ENCODE results near the gene DPP4.

Gene DPP4

DNA sequence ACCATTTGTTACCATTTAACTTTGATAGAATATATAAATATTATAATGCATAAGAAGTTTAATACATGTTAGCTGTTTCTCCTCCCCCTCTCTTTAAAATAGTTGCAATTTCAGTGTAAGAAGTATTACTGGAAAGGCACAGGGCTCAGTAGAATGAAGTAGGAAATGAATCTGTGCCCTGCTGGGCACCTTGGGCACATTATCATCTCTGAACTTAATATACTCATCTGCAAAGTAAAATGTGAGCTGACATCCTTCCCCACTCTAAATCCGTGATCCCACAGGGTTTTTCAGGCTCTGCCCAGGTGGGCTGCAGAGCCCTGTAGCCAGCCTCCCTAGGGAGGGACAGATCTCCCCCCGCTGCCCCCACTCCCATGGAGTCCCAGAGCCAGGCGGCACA, 56.8 kb downstream of the DPP4 start:
- DNase-seq (ENCODE audit: low spot score): no peak

DNA sequence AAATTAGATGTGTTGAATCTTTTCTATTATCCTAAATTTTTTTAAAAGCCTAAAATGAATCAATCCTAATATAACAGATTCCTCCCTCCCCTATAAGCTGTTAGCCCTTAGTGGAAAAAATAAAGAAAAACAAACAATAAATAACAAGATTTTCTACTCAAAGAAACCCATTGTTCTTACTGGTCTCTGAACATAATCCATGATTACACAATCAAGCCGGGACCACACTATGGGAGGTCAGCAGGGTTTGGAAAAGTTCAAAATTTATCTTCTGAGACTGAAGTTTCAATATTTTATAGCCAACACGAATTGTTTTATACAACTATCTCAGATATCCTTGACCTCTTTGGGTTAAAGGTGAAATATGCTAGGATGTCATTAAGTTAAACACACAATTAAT, 57.9 kb downstream of the DPP4 start:
- DNase-seq (ENCODE audit: low spot score): no peak

DNA sequence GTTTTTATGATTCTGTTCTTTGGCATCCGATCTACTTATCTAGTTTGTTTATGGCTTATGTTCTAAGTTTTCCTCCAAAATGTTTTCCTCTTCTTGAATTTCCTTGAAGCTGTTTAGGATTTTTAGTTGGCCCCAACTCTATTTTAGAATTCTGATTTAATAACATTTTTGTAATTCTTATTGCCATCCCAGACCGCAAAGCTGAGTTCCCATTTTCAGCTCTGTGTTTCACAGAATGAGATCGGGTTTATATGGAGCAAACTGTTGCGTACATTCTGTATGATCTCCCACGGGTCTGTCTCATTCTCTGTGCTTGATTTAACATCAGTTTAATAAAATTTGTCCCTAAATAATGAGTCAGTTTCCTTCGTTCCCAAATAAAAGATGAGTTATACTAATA, 59.3 kb downstream of the DPP4 start:
- no peak for DNase-seq (ENCODE audit: low spot score)

DNA sequence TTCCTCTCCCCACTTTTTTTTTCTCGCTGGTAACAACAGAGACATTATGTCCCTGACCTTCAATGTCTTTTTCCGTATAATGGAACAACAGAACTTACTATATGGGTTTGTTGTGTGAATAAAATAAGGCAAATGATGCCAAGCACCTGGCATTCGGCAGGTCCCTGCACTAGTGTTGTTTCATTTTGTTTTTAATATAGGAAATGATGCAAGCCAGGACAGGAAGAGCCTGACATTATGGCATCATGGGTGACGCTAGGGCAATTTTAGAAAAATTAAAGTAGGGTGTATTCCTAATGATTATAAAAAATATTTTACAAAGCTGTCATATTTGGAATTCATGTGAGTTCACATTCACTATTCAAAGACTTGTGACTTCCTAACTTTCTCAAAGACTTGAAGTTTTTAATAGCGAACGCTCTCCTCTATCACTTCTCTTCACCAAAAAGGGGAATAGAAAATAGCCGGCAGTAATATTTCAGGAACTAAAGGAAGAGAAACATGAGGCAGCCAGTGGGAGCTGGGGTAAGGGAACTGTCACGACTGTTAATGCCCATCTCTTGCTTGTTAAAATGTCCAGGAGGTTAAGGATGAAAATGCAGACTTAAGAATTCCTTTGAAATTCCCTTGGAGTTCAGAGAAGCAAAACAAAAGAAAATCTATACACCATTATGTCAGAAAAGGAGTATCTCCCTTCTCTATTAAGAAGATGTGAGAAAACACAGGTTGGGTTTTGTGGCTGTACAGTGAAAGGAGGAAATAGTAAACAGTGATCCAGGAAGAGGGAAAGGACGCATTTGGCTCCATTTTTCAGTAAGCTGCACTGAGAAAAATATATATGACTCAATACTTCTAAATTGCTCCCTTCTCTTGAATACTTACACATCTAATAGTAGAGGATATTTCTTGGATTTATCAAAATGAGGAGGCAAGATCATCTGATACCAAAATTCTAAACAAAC, 60.2 kb downstream of the DPP4 start:
- no peak for DNase-seq (ENCODE audit: low spot score)

DNA sequence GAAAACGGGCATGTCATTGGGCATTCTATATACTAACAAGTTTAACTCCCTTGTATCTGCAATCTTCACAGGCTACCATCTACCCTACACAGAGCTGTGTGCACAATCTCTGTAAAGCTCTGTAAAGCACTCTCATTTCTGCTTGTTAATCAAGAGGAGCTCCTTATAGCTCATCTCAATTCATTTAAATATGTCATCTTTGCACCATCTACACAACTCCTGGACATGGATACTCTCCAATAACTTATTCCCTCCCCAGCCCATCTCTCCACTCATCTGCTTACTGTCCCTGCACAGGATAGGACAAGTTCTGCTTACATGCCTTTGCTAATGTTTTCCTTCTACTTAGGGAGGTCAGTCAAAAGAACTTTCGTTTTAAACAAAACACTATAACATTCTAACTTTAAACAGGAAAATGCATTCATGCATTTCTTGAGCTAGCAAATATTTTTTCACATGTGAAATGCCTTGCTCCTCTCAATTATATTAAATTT, 61.4 kb downstream of the DPP4 start:
- DNase-seq (ENCODE audit: low spot score): no peak

DNA sequence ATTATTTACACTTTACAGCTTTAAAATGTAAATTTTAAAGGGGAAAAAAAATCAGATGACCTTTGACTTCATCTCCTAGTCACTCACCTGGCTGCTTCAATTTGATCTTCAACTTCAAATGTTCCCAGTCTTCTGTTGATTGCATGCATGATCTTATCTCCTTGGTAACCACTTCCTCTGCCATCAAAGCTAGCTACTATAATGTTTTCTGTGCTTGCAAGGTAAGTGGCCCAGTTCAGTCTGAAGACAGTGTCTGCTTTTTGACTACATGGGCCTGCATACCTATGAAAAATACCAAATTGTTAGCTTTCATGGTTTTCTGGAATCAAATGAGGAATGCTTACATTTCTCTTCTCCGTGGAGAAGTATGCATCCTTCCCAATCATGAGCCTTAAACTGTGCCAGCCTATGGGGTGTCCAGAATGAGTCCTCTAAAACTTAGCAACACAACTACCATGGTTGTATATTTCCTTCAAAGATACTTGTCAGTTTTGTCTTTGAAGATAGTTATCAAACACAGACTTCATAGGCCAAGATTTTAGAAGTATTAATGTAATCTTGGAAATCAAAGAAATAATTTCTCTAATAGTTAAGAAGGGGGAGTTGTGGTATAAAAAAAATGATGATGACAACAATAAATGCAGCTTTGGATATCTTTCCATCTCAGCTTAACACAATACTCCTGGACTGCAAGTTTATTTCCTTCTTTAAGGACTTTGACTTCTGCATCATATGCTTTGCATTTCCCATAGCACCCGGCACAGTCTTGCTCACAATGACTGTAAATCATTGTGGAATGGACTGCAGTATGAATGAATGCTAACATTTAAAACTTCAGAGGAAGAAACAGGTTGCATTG, 62.1 kb downstream of the DPP4 start:
- no peak for DNase-seq (ENCODE audit: low spot score)

DNA sequence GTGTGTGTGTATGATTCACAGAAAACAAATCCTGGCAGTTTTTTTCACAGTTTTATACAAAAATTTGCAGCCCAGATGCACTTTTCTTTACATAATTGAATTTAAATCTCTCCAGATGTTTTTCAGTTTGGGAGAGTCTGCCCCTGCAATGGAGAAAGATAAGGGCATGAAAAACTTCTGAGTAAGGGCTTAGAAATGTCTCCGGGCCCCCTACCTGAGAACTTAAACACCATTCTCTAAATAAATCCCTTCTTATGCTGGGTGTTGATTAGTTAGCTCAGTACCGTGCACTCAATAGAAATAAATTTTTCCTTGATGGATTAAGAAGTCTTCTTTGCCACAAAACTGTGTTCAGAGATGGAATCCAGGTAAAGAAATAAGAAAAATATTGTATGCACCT, 64.5 kb downstream of the DPP4 start:
- no peak for DNase-seq (ENCODE audit: low spot score)

DNA sequence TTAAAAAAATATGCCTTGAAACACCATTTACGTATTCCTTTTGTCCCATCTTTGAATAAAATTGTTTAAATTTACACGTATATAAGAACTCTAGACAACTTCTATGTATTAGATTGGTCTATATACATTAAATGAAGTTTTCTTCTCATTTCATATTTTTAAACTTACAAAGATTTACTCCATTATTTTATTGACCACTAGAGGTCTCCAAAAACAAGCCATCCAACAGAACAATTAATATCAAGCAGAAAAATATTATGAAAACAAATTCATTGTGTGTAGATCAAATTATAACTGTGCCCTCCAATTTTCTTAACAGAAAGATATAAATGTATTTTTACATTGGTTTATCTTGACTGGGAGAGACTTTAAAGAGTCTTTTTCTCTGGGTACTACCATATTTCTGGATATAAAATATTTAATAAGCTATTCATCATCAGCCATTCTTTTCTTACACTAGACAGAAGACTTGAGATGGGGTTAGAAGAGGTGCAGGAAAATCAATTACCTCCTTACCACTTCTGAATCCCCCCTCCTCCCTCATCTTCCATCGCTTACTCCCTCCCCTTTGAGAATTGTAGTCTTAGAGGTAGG, 66.5 kb downstream of the DPP4 start:
- no peak for DNase-seq (ENCODE audit: low spot score)

DNA sequence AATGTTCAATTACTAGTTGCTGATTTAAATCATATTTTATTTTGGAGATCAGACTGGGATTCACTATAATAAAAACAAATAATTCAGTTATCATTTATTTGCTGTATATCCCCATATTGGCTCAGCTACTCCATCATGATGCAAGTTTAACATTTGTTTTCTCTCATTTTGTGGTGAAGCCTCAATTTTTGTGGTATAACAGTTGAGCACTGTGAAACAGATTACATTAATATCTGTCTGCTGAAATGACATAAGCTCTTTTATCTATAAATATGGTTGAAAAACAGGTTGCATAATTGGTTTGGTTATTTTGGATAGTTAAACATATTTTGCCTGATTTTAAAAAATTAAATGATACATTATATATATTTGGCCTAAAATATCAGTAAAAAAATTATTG, 67.7 kb downstream of the DPP4 start:
- DNase-seq (ENCODE audit: low spot score): no peak

DNA sequence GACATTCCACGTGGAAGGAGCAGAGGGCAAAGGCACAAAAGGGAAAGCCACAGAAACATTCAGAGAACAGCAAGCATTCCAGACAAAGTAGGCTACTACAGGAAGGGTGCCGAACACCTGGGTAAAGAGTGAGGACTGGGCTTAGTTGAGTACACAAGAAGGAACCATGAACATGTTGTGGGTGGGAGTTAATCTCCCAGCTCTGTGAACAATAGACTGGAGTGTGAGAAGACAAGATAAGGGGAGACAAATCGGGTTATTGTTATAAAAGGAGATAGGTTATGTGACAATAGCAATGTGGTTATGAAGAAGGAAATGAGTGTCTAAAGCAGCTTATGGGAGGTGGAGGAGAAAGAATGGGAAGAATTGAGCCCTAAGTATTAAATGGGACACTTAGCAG, 70.0 kb downstream of the DPP4 start:
- DNase-seq (ENCODE audit: low spot score): no peak

DNA sequence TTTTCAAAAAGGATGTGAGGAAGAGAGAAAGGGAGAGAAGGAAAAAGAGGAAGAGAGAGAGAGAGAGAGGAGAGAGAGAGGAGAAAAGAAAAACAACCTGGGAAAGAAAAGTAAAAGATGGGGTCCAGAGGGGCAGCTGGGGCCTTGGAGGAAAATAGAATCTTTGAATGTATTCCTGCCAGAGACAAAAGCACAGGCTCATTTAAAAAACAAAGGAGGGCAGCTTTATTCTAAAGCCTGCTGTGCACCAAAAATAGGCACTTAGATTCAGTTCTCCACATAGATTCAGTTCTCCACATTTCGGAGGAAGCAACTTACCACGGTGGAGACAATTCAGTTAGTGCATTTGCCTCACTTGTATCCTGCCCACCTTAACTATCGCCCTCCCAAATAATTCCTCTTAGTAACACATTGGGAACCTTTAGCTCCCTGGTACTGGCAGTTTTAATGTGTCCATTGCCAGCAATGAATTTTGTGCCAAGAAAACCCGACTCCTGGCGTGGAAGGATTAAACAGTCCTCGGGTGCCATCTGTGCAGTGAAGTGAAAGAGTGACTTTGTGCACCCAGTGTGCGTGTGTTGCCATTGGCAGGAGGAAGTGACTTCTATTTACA, 71.3 kb downstream of the DPP4 start:
- no peak for DNase-seq (ENCODE audit: low spot score)

DNA sequence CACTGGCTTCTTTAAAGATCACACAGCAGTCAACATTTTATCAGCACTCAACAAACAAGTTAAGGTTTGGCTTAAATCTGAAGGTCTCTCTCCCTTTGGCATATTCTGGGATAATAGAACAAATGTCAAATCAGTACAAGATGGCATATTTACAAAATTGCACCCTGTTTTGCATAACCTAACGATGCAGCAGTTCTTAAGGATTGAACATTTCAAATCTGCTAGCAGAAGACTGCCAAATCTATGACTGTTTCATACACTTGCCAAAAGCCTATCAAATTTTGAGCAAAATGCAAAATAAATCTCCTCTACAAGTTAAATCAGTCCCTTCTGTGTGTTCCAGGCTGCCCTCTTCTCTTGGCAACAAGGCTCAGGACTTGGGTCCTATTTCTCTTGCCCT, 73.6 kb downstream of the DPP4 start:
- DNase-seq (ENCODE audit: low spot score): no peak

DNA sequence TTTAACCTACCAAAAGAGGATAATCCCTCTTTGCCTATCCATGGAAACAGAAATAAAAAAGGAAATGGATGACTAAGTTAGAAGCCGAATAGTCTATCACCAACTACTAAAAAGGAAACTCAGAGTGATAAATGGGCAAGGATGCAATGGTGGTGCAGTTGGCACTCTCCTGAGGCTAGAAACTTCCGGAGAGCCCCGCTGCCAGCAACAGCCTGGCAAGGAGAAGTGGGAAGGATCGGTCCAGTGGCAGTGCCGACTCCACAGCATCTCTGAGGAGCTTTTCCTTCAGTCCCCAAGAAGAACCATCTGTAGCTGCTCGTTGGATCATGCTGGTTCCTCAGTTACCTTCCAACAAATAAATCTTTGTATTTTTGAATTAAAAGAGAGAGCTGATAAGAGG, 74.7 kb downstream of the DPP4 start:
- DNase-seq (ENCODE audit: low spot score): no peak

DNA sequence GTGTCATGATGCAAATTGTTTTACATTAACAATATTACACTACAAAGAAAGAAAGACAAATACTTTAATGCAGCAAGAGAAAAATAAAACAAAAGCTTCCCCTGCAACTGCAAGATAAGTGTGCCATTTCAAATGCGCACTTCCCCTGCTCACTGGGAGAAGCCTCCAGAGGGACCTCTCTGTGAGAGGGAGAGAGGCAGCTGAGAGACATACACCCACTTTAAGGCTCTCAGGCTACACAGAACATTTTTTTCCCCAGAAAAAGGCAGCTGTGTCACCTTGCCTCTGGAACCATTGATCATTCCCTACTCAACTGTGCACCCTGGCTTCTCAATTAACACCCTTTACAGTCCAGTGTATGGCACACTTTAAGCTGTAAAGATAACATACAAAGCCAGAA, 75.2 kb downstream of the DPP4 start:
- no peak for DNase-seq (ENCODE audit: low spot score)

DNA sequence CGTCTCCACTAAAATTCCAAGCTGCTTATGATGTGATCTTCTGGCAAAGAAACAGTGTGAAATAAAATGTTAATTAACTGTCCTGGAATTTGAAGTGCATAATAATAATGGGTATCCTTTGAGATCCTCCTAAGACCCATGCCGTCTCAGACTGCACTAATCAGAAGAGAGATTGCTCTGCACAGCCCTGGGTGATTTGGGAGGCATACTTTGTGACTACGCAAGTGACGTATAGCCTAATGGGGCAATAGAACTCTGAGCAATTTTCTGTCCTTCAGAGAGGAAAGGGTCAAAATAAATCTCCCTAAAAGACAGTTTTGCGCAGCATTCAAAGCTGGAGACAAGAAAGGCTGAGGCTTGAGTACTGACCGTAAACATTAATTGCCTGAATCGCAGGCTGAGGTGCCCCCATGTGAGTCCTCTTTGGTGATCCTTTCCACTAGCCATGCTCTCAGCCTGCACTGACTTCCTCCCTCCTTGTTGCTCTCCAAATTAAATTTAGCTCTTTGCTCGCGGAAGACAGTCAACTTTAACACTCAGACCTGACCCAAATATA, 76.0 kb downstream of the DPP4 start:
- DNase-seq (ENCODE audit: low spot score): no peak

DNA sequence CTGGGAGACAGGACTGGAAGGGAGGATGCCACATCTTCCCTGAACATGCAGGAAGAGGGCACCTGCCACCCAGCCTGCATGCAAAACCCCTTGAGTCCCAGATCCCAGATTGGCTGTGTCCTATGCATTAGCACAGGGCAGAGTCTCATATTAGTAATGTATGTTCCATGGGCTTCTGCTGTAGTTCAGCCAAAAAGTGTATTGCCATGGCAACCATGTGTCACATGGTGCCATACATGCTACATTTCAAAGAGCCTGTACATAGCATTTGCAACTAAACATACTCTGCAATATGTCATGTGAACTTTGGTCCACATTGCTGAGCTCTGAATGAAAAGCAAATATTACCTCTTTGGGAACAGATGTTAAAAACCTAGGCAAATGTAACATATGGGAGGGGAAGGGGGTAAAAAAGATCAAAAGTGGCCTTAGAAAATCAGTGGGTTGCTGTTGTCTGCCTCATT, 78.4 kb downstream of the DPP4 start:
- DNase-seq (ENCODE audit: low spot score): no peak

DNA sequence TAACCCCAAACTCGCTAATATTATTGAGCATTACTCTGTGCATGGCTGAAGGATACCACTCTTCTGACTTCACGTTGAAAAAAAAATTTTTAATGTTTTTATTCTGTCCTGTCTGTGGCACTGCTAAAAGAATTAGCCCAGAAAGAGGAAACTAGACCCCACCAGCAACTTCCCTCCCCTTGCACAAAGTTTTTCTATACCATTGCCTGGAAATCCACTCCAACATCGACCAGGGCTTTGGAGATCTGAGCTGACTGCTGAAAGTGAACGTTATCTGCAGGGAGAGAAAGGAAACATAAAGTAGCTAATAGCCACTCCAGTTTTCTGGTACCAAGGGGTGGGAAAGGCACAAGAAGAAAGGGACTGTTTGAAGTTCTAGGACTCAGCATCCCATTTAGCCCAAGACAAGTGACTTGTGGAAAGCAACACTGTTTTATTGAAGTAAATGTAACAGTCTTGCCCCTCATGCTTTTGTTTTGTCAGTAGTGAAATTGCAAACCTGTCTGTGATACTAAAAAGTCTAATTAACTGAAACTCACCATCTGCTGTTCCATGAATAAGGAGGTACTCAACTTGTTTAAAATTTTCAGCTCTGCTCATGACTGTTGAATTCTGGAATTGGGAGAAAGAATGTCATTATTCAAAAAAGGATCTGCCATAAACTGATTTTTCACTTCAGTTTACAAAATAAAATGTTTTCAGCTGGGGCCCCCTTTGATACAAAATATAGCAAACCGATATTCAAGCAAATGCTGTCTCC, 79.1 kb downstream of the DPP4 start:
- DNase-seq (ENCODE audit: low spot score): no peak

DNA sequence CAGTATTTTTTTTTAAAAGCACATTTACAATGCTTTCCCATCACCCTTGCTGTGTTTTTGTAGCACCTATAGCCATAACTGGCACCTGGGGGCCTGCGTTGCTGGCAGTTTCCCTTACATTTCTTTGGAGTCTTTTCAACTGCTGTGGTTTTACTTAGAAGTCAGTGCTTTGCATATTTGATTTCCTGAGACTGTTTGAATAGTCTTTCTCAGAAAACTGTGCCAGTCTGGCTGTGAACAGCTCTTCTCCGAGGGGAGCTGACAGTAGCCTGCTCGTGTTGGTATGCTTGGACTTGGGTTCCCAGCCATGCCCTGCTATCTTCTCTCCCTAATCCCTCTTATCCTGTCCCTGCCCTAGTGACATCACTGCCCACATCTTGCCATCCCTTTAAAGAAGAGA, 81.5 kb downstream of the DPP4 start:
- DNase-seq (ENCODE audit: low spot score): no peak

DNA sequence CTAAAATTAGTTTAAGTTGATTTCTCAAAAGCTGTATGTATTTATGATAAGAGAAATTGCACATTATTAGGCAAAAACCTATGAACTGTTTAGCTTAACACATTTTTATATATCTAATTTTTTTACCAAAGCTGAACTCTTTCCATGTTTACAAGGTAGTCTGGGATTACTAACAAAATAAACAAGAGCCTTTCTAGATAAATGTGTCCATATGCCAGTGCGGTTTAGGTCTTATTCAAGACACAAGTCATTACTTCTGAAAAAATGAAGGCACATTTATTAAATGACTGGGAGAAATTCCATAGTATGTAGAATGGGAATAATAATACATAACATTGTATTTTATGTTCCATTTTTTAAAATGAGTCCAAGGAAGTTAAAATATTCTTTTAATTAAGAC, 82.0 kb downstream of the DPP4 start:
- DNase-seq (ENCODE audit: low spot score): no peak

DNA sequence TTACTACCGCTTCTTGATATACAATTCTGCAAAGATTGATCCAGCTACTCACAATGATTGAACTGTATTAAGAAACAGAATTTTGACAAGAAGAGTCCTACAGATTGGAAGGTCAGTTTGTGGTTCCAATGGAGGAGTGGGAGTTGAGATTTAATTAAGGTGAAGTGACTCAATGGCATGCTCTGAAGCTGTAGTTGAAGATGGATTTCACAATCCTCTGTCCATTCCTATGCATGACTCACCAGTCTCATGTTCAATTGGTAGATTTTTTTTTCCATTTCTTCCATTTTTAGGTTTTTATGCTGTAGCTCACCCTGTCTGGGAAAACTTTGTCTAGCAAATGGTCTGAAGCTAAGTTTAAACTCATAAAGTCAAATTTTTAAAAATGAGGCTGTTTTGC, 83.3 kb downstream of the DPP4 start:
- peak; percentile 15 for DNase-seq (ENCODE audit: low spot score)

DNA sequence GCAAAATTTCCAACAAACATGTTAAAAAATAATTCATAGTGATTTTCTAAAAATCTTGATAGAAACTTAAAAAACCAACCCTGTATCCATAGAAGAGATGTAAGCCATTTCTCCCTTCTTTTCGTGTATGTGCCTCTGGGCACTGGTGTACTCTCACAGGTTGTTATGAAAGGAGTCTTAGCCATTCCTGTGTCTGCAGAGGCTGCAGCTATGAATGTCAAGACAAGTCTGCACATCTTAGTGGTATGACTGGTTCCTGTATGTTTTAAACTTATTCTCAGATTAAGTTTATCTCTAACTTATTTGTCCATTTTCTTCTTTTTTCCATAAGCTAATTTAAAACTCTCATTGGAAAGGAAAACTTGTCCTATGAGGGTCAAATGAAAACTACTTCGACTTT, 84.0 kb downstream of the DPP4 start:
- DNase-seq (ENCODE audit: low spot score): no peak
